Measurements from ENCODE around the gene KYAT1. TPM values are rescaled to one million over a fixed set of nuclear protein-coding genes. Genes with fewer than 3 reads are reported as not detected.

The KYAT1 gene
- total RNA-seq, 1 donor from 2014 or later = 19.5 TPM

DNA sequence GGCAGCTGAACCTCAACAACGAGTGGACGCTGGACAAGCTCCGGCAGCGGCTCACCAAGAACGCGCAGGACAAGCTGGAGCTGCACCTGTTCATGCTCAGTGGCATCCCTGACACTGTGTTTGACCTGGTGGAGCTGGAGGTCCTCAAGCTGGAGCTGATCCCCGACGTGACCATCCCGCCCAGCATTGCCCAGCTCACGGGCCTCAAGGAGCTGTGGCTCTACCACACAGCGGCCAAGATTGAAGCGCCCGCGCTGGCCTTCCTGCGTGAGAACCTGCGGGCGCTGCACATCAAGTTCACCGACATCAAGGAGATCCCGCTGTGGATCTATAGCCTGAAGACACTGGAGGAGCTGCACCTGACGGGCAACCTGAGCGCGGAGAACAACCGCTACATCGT is 26.6 kb upstream of the KYAT1 start:
- Mint-ChIP-seq H3K9me3 (ENCODE audit: unreplicated experiment) (peaks cover 5% of the 10 kb centered on the region), H3K4me3 (ENCODE audit: unreplicated experiment) (no peak overlapping the region), H3K27ac (ENCODE audit: unreplicated experiment) (no peak overlapping the region), H3K36me3 (ENCODE audit: unreplicated experiment) (peaks cover 6% of the 10 kb centered on the region), H3K27me3 (ENCODE audit: unreplicated experiment) (peaks cover 3% of the 10 kb centered on the region), H3K4me1 (ENCODE audit: low read depth, unreplicated experiment) (peaks cover 8% of the 10 kb centered on the region)
- no peak for TF ChIP-seq CTCF (IDR thresholded peaks at IDR 0.05; ENCODE audit: partially characterized antibody, unreplicated experiment)
- no peak for DNase-seq

- no peaks in the 10 kb centered on the region for H3K27me3 Mint-ChIP-seq (ENCODE audit: unreplicated experiment)
- H3K4me1 Mint-ChIP-seq (ENCODE audit: low read depth, unreplicated experiment) = peaks cover 1% of the 10 kb centered on the region
- no peak for TF ChIP-seq CTCF (IDR thresholded peaks at IDR 0.05; ENCODE audit: partially characterized antibody, unreplicated experiment)
- DNase-seq = no peak
- no peak overlapping the region for H3K4me3 Mint-ChIP-seq (ENCODE audit: unreplicated experiment)
- H3K27ac Mint-ChIP-seq (ENCODE audit: unreplicated experiment) = peak overlapping the region; percentile 55
- peaks cover 6% of the 10 kb centered on the region for H3K36me3 Mint-ChIP-seq (ENCODE audit: unreplicated experiment)
- H3K9me3 Mint-ChIP-seq (ENCODE audit: unreplicated experiment) = peaks cover 2% of the 10 kb centered on the region
Measured at GRCh38 chr9:128906741-128907140, 25.0 kb upstream of the KYAT1 start.

DNA sequence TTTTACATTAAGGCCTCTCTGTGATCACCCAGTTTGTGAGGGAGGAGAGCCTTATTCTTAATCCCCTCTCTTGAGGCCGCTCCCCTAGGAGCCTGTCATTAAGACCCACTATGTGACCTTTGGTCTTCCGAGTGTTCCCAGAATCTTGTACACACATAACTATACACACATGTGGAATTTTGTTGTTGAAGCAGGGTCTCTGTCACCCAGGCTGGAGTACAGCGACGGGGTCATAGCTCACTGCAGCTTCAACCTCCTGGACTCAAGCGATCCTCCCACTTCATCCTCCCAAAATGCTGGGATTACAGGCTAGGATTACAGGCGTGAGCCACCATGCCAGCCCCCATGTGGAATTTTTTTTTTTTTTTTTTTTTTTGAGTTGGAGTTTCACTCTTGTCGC is 24.2 kb upstream of the KYAT1 start:
- H3K9me3 Mint-ChIP-seq (ENCODE audit: unreplicated experiment) = no peaks in the 10 kb centered on the region
- no peak for DNase-seq
- H3K27me3 Mint-ChIP-seq (ENCODE audit: unreplicated experiment) = no peaks in the 10 kb centered on the region
- H3K4me1 Mint-ChIP-seq (ENCODE audit: low read depth, unreplicated experiment) = no peaks in the 10 kb centered on the region
- H3K4me3 Mint-ChIP-seq (ENCODE audit: unreplicated experiment) = no peak overlapping the region
- no peak for TF ChIP-seq CTCF (IDR thresholded peaks at IDR 0.05; ENCODE audit: partially characterized antibody, unreplicated experiment)
- H3K36me3 Mint-ChIP-seq (ENCODE audit: unreplicated experiment) = peaks cover 6% of the 10 kb centered on the region
- no peak overlapping the region for H3K27ac Mint-ChIP-seq (ENCODE audit: unreplicated experiment)

- H3K27me3 Mint-ChIP-seq (ENCODE audit: unreplicated experiment) = no peaks in the 10 kb centered on the region
- H3K9me3 Mint-ChIP-seq (ENCODE audit: unreplicated experiment) = no peaks in the 10 kb centered on the region
- H3K36me3 Mint-ChIP-seq (ENCODE audit: unreplicated experiment) = peaks cover 6% of the 10 kb centered on the region
- no peak for DNase-seq
- H3K4me1 Mint-ChIP-seq (ENCODE audit: low read depth, unreplicated experiment) = peaks cover 6% of the 10 kb centered on the region
- no peak overlapping the region for H3K4me3 Mint-ChIP-seq (ENCODE audit: unreplicated experiment)
- peak overlapping the region; percentile 22 for H3K27ac Mint-ChIP-seq (ENCODE audit: unreplicated experiment)
- TF ChIP-seq CTCF (IDR thresholded peaks at IDR 0.05; ENCODE audit: partially characterized antibody, unreplicated experiment) = no peak
Measured at GRCh38 chr9:128903871-128904620, 22.3 kb upstream of the KYAT1 start.

GRCh38 chr9:128903079-128903461 is 21.3 kb upstream of the KYAT1 start:
- no peaks in the 10 kb centered on the region for H3K9me3 Mint-ChIP-seq (ENCODE audit: unreplicated experiment)
- peaks cover 6% of the 10 kb centered on the region for H3K4me1 Mint-ChIP-seq (ENCODE audit: low read depth, unreplicated experiment)
- no peaks in the 10 kb centered on the region for H3K27me3 Mint-ChIP-seq (ENCODE audit: unreplicated experiment)
- DNase-seq = no peak
- H3K36me3 Mint-ChIP-seq (ENCODE audit: unreplicated experiment) = peaks cover 5% of the 10 kb centered on the region
- no peak overlapping the region for H3K4me3 Mint-ChIP-seq (ENCODE audit: unreplicated experiment)
- no peak for TF ChIP-seq CTCF (IDR thresholded peaks at IDR 0.05; ENCODE audit: partially characterized antibody, unreplicated experiment)
- H3K27ac Mint-ChIP-seq (ENCODE audit: unreplicated experiment) = no peak overlapping the region

Measured in glutamatergic neuron (in vitro differentiated cells).